ENCODE data around the gene RNF126.
"Not testable (repeated sequence)": the region's sequence is repeated elsewhere in the genome, so short reads cannot be mapped to it uniquely, and the experiment has no call there.

RNF126 gene

GRCh38 chr19:662962-663681 is at the start of gene RNF126:
RNF126 (minus strand) TSS chr19:663214; CDS start chr19:663121, 93 bp downstream.
- peak; percentile 77 for DNase-seq

GRCh38 chr19:711254-711653 is 48.2 kb upstream of the RNF126 start:
- DNase-seq: no peak

DNA sequence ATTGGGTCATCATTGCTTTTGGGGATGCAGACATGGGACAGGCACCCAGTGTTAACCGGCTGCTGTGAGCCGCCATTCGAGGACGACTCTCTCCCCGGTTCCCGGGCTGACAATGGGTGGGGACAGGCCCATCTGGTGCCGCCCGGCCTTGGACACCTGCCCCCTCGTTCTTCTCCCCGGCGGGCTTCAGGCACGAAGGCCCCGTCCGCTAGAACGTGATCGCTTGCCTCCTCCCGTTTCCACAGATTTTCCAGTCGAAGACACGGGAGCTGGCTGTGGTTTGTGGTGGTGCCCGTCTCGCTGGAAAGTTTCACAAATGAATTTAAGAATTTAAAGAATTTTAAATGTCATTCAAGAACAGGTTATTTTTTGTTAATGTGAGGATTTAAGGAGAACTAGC is 47.8 kb upstream of the RNF126 start:
- no peak for DNase-seq

- DNase-seq: no peak
These were observed 47.1 kb upstream of the RNF126 start for GRCh38 chr19:709965-710571.

DNA sequence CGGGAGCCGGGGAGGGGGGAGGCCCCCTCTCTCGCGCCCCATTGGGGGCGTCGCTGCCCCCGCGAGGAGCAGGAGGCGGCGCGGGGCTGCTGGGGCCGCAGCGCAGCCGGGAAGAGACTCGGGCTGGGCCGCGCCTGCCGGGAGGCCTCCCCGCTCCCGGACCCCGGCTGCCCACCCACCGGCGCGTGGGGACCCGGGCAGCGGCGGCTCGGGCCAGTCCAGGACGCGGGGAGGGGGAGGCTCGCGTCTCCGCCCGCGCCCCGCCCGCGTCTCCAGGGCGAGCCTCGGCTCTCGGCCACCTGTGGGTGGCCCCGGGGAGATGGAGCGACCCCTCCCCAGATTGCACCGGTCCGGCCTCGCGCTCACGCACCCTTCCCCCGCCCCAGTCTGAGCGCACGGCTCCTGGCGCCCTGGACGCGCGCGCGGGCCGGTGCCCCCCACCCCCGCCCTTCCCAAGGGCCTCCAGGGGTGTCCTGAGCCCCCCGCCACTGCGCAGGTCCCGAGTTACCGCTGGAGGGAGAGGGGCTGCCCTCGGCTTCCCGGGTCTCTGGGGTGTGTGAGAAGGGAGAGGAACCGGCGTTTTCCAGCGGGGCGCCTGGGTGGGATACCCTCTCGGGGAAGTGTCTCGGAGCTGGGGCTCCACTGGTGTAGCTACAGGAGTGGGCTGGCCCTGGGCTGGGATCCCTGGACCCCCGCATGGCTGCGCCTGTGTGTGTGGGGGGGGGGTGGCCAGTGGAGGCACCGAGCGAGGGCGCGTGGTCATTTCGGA is 46.4 kb upstream of the RNF126 start:
- DNase-seq: no peak

DNA sequence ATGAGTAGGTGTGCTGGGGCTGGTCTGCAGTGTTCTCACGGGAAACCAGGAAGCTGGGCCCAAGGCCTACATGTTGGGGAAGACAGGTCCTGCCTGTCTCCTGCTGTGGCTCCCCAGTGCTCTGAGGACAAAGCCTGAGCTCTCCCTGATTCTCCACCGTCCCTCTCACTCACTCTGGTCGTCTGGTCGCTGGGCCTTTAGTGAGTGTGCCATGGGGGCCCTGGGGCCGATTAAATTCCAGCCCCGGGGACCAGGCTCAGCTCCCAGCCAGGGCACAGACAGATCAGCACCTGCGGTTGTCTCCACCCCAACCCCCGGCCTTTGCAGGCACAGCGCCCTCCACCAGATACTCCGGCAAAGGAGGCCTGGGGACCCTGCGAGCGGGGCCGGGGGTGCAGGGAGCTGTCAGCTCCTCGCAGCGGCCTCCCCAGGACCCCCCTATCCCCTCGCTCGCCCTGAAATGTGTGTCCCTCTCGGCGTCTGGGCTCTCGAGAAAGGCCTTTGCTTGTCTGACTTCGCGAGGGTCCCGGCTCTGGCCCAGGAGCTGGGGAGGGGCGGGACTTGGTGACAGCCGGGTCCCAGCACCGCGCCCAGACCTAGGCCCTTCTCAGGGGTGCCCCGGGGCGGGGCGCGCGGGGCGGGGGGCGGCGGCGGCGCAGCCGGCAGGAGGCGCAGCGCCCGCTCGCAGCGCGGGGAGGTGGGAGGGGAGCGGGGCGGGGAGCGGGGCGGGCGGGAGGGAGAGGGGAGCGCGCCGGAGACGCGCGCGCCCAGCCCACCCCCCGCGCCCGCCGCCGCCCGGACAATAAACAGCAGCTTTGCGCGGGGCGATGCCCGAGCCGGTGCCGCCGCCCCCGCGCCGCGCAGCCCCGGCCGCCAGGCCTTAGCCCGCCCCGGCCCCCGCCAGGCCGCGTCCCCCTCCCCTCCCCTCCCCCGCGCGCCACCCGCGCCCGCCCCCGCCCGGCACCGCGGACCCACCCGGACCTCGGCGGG is 45.4 kb upstream of the RNF126 start, which contains the start of gene PALM:
PALM (plus strand) TSS at position 782 of the 990 bp plus-strand sequence. CDS start 212 bp downstream, outside the sequence.
- DNase-seq: peak; percentile 9

- DNase-seq: no peak
These were observed 41.4 kb upstream of the RNF126 start for GRCh38 chr19:704447-704741.

DNA sequence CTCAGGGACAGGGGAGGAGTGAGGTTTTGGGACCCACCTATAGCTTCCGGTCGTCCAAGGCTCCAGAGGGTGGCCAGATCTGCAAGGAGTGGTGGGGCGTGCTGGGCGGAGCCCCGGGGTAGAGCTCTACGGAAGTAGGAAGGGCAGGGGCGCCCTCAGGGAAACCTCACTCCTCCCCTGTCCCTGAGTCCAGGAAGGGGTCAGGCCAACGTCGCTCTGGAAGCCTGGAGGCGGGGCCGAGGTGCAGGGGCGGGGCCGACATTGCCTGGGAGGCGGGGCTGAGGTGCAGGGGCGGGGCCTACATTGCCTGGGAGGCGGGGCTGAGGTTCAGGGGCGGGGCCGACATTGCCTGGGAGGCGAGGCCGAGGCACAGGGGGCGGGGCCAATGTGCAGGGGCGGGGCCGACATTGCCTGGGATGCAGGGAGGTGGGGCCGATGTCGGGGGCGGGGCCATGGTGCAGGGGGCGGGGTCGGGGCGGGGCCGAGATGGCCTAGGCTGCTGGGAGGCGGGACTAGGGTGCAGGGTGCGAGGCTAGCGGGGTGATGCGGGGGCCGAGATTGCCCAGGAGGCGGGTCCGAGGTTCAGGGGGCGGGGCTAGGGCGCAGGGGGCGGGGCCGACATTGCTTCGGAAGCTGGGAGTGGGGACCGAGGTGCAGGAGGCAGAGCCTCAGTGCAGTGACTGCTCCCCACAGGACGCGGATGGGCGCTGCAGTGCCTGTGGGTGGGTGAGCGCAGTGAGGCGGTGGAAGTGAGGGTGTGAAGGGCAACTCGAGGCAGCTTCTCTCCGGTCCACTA is 40.8 kb upstream of the RNF126 start:
- DNase-seq: no peak

DNA sequence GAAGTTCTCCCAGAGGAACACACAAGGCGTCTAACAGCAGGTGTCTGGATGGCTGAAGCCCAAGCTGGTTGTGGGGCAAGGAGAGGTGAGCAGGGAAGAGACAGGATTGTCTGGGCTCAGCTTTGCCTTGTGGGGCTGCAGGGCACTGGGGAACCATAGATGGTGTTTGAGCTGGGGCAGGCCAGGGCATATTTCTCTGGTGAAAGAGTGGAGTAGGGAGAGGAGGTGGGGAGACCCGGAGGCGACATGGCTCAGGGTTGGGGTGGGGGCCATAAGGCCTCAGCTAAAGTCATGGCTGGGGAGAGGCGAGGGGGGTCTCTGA is 40.3 kb upstream of the RNF126 start:
- no peak for DNase-seq

DNA sequence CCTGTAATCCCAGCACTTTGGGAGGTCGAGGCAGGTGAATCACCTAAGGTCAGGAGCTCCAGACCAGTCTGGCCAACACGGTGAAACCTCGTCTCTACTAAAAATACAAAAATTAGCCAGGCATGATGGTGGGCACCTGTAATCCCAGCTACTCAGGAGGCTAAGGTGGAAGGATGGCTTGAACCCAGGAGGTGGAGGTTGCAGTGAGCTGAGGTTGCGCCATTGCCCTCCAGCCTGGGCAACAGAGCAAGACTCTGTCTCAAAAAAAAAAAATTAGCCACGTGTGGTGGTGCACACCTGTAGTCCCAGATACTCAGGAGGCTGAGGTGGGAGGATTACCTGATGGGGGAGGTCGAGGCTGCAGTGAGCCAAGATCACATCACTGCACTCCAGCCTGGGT is 39.8 kb upstream of the RNF126 start:
- not testable (repeated sequence) for DNase-seq

DNA sequence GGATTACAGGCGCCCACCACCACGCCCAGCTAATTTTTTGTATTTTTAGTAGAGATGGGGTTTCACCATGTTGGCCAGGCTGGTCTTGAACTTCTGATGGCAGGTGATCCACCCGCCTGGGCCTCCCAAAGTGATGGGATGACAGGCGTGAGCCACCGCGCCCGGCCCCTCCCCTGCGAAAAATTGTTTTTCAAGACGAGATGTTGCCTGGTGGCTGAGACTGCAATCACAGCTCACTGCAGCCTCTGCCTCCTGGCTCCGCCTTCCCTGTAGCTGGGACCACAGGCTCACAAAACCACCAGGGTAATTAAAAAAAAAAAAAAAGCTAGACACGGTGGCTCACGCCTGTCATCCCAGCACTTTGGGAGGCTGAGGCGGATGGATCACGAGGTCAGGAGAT is 36.9 kb upstream of the RNF126 start:
- not testable (repeated sequence) for DNase-seq

- DNase-seq: not testable (repeated sequence)
These were observed 35.5 kb upstream of the RNF126 start for GRCh38 chr19:698529-698928.

DNA sequence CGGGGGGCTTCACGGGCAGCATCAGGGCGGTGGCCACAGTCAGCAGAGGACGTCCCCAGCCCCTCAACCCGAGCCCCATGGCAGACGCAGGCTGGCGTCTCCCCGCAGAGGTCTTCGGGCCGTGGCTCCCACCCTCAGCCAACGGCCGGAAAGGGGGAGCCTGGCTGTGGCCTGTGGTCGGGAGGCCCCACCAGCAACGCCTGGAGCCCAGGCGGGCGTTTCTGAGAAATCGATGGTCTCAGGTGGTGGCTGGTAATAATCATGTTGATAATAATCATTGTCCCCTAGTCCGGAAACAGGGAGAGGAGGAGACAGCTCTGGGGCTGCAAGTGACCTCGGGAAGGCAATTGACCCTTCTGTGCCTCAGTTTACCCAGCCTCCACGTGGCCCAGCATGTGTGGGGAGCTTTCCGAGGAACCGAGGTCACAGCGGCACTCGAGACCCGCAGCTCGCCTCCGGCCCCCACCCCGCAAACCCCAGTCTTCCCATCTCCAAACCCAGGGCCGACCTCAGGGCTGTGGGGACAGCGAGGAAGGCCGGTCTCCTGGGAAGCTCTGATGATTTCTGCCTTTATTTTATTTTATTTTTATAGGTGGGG is 32.4 kb upstream of the RNF126 start, which contains the start of gene PRSS57:
PRSS57 (minus strand) TSS at position 101 of the 598 bp plus-strand sequence; CDS start at position 79, 22 bp downstream.
- no peak for DNase-seq

DNA sequence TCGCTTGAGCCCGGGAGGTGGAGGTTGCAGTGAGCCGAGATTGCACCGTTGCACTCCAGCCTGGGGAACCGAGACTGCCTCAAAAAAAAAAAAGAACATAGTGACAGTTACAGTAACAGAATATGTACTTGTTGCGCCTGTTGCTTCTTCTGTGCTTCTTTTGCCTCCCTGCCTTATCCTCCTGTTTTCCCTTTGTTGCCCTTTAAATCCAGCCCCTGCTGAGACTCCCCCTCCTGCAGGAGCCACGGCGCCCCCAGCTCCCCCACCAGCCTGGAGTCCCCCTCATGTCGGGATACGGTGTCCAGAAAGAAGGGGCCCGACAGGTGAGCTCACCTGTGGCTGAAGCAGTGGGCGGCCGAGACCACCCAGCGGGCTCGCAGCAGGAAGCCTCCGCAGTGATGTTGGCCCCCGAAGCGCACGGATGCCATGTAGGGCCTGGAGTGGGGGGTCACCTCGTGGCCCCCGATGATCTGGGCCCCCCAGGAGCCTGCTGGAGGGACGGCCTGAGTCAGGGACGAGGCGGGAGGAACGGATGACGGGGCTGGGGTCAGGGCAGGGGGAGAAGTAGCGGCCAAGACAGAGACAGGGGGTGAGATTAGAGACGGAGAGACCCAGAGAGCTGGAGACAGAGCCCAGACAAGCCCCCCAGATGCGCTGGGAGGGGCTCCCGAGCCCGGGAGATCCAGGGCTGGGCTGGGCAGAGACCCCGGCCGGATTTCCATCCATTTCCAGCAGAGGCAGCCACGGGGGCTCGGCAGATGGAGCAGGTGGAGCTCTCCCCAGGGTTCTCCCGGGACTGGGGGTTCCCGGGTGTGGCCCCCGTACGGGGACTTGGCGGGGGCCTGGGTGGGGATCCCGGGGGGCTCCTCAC is 31.7 kb upstream of the RNF126 start:
- DNase-seq: no peak

GRCh38 chr19:690203-690602 is 27.2 kb upstream of the RNF126 start:
- DNase-seq: no peak

DNA sequence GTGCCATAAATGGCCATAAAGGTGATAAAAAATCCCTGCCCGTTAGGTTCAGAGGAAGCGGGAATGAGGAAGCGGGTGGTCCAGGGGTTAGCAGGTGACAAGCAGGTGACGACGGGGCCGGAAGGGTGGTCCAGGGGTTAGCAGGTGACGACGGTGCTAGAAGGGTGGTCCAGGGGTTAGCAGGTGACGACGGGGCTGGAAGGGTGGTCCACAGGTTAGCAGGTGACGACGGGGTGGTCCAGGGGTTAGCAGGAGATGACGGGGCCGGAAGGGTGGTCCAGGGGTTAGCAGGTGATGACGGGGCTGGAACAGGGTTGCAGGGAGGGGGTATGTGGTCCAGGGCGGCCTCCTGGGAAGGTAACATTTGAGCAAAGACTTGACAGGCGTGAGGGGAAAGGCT is 26.0 kb upstream of the RNF126 start:
- DNase-seq: no peak

DNA sequence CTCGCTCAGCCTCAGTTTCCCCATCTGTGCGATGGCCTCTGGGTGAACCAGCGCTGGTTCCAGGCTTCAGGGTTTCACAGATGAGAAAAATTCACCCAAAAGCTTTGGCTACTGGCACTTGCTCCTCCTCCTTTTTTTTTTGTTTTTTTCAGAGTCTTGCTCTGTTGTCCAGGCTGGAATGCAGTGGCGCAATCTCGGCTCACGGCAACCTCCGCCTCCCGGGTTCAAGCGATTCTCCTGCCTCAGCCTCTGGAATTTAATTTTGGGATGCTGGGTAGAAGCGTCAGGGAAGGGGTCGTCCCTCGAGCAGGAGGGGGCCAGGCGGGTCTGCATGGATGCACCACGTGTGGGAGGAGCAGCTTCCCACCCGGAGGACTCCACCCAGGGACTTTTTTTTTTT is 25.2 kb upstream of the RNF126 start:
- no peak for DNase-seq

DNA sequence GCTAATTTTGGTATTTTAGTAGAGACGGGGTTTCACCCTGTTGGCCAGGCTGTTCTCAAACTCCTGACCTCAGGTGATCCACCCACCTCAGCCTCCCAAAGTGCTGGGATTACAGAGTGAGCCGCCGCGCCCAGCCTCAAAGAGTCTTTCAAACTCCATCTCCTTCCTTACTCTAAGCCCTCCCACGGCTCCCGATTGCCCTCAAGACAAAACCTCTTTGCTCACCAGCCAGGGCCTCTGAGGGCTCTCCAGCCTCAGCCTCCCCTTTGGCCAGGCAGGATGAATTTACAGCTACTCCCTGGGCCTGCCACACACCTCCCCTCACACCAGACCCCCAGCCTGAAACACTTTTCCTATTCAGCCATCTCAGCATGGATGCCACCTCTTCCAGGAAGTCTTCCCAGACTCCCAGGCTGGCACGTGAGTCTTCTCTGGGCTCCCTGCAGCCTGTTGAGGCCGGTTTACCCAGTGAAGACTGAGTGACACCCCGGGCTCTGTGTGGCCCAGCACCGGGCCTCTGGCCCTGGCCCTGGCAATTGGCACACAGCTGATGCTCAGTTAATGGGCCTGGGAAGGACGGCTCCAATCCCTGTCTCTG is 24.7 kb upstream of the RNF126 start:
- no peak for DNase-seq

DNA sequence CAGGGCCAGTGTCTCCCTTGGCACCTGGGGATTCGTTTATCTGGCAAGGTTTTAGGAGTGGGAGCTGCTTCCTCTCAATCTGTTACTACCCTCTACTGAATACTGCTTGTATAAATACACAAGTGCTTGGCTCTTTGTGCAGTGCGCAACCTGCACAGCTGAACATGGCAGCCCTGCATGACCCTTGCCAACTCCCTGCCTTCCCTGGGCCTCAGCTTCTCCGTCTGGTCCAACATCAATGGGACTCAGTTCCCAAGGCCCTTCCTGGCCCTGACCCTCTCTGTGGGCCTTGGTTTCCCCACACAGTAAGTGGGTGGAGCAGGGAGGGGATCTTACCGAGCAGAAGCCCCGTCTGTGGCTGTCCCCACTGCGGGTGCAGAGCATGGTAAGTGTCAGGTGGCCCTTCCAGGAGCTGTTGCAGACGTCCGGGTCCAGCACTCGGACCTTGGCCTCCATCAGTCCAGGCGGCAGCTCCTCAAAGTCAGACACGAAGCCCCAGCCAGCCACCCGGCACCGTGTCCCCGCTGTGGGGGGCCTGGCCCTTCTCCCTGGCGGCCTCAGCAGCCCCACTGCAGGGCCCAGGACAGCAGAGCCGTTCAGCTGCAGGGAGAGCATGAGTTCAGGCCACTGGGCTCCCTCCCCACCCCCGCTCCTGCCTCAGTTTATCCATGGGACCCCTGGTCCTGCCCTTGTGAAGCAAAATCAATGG is 23.7 kb upstream of the RNF126 start:
- no peak for DNase-seq
